ENCODE results near the gene CACNA1F.

The CACNA1F gene

GRCh38 chrX:49199906-49200771 is 33.0 kb downstream of the CACNA1F start, which contains the start of gene SYP:
TSS of gene SYP (minus strand) at chrX:49200193. CDS start at chrX:49200186, 7 bp downstream.
- H3K4me3 ChIP-seq (ENCODE audit: low read length) = peak within 1 kb of the TSS; percentile 49
- peak; percentile 82 for DNase-seq (ENCODE audit: low read depth)
- TF ChIP-seq, protein P1, sequence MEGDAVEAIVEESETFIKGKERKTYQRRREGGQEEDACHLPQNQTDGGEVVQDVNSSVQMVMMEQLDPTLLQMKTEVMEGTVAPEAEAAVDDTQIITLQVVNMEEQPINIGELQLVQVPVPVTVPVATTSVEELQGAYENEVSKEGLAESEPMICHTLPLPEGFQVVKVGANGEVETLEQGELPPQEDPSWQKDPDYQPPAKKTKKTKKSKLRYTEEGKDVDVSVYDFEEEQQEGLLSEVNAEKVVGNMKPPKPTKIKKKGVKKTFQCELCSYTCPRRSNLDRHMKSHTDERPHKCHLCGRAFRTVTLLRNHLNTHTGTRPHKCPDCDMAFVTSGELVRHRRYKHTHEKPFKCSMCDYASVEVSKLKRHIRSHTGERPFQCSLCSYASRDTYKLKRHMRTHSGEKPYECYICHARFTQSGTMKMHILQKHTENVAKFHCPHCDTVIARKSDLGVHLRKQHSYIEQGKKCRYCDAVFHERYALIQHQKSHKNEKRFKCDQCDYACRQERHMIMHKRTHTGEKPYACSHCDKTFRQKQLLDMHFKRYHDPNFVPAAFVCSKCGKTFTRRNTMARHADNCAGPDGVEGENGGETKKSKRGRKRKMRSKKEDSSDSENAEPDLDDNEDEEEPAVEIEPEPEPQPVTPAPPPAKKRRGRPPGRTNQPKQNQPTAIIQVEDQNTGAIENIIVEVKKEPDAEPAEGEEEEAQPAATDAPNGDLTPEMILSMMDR (conservative IDR thresholded peaks at IDR 0.05; ENCODE audit: low read length) = no peak

DNA sequence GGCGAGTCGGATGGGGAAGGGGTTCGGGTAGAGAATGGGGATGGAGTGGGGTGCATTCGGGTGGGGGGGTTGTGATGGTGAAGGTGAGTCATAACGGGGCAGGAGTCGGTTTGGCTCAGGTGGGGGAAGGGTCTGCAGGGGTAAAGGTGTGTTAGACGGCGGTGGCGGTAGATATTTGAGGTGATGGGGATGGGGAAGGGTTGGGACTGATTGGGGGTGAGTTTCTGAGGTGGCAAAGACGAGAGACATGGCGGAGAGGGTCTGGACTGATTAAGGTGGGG is 33.9 kb downstream of the CACNA1F start:
- H3K4me3 ChIP-seq (ENCODE audit: low read length) = no peak overlapping the region
- no peak for DNase-seq (ENCODE audit: low read depth)
- TF ChIP-seq, protein P1 (conservative IDR thresholded peaks at IDR 0.05; ENCODE audit: low read length) = no peak

DNA sequence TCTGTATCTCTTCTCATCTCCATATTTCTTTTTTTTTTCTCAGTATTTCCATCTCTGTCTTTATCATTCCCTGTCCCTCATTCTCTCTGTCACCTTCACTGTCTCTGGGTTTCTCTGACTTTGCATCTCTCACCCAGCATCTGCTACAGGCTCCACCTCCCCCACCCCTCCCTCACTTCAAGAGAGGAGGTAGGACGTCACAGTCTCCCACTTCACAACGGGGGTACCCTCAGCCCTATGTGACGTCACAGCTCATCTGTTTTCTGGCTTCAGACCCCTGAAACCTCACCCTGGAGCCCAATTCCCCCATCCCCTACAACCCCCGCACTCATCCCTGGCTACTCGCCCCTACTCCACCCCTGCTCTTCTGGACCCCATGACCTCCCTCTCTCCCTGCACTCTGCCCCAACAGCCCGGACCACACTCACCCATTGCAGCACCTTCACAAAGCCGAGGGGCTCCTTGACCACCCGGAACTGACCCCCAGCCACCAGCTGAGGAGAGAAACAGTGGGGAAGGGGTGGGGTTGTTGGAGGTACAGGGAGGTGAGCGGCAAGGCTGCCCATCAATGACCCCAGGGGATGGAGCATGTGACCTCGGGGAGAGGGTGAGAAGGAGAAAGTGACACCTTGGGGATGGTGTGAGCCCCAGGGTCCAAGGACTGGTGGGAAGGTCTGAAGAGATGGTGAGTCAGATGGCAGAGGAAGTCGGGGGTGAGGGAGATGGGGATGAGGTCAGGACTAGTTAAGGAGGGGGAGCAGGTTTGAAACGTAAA is 34.4 kb downstream of the CACNA1F start:
- DNase-seq (ENCODE audit: low read depth) = no peak
- TF ChIP-seq, protein P1 (conservative IDR thresholded peaks at IDR 0.05; ENCODE audit: low read length) = no peak
- H3K4me3 ChIP-seq (ENCODE audit: low read length) = no peak overlapping the region

DNA sequence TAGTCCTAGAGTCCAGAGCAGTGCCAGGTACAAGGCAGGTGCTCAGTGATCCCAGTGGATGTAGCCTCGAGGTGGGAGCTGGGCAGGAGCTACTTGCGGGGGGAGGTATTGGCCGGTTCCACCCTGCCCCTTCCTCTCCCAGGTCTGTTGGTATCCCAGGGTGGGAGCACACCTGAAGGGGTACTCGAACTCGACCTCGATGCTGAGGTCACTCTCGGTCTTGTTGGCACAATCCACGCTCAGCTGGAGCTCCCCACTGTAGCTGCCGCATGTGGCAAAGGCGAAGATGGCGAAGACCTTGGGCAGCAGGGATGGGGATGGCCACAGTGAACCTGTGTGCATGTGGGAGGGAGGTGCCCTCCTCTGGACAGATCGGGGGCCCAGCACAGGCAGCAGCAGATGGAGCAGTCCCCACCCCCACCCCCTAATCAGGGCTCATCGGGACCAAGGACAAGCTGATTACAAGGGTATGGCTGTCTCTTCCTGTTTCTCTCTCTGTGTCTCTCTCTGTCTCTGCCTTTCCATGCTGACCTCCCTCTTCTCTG is 35.5 kb downstream of the CACNA1F start:
- no peak for DNase-seq (ENCODE audit: low read depth)
- H3K4me3 ChIP-seq (ENCODE audit: low read length) = no peak overlapping the region
- TF ChIP-seq, protein P1 (conservative IDR thresholded peaks at IDR 0.05; ENCODE audit: low read length) = no peak

GRCh38 chrX:49193542-49193964 is 39.6 kb downstream of the CACNA1F start:
- no peak for DNase-seq (ENCODE audit: low read depth)
- TF ChIP-seq, protein P1 (conservative IDR thresholded peaks at IDR 0.05; ENCODE audit: low read length) = no peak
- no peak overlapping the region for H3K4me3 ChIP-seq (ENCODE audit: low read length)

GRCh38 chrX:49192722-49193328 is 40.3 kb downstream of the CACNA1F start:
- TF ChIP-seq, protein P1 (conservative IDR thresholded peaks at IDR 0.05; ENCODE audit: low read length) = peak; percentile 64
- no peak for DNase-seq (ENCODE audit: low read depth)
- H3K4me3 ChIP-seq (ENCODE audit: low read length) = no peak overlapping the region
